Mesodermal cell (in vitro differentiated cells): ENCODE data around the gene TEPSIN.

ENCODE experiments used
- H3K27ac ChIP-seq: 2 replicates; pipeline ENCODE4 v1.7.0; 2013; ENCODE audit warnings: mild to moderate bottlenecking, low read depth, low read length, moderate library complexity; ENCODE audit not compliant: severe bottlenecking
- H3K36me3 ChIP-seq: 2 replicates; pipeline ENCODE4 v1.7.1; 2013; ENCODE audit warnings: mild to moderate bottlenecking, low read length, moderate library complexity; ENCODE audit not compliant: control insufficient read depth, insufficient read depth
- H3K4me1 ChIP-seq: one replicate; pipeline ENCODE4 v1.7.1; 2013; ENCODE audit warnings: mild to moderate bottlenecking, low read length; ENCODE audit not compliant: insufficient read depth, control insufficient read depth, poor library complexity, severe bottlenecking
- H3K4me3 ChIP-seq: 2 replicates; pipeline ENCODE4 v1.7.0; 2013; ENCODE audit warnings: low read length, control low read depth, mild to moderate bottlenecking; ENCODE audit not compliant: insufficient read depth, poor library complexity, severe bottlenecking; ENCODE audit errors: extremely low read depth
- H3K9me3 ChIP-seq: 2 replicates; pipeline ENCODE4 v1.7.1; 2013; ENCODE audit warnings: mild to moderate bottlenecking, low read length, moderate library complexity; ENCODE audit not compliant: control insufficient read depth
- WGBS, 2 experiments: methylation state at CpG; one replicate each; pipeline ENCODE4 v1.1.5; 2013; ENCODE audit warnings: missing lambda C conversion rate in 2 of 2; ENCODE audit not compliant: insufficient coverage in 2 of 2; 5-methylcytosine and 5-hydroxymethylcytosine counted together

TEPSIN gene

GRCh38 chr17:81189670-81190530 lies 49.0 kb downstream of the TEPSIN start:
- no peaks in the 10 kb centered on the region for H3K9me3 ChIP-seq
- H3K4me1 ChIP-seq = peaks cover 5% of the 10 kb centered on the region
- H3K4me3 ChIP-seq = no peak overlapping the region
- H3K27ac ChIP-seq = no peak overlapping the region
- H3K36me3 ChIP-seq = peaks cover 3% of the 10 kb centered on the region
- 89 to 92% methylated on average over 24 to 26 of the region's 27 CpGs for WGBS, 2 experiments

GRCh38 chr17:81189016-81189415 lies 49.8 kb downstream of the TEPSIN start:
- H3K36me3 ChIP-seq = peaks cover 3% of the 10 kb centered on the region

GRCh38 chr17:81188491-81188840 lies 50.4 kb downstream of the TEPSIN start:
- 95 to 97% methylated on average over 11 to 12 of the region's 12 CpGs for WGBS, 2 experiments
- H3K4me1 ChIP-seq = no peaks in the 10 kb centered on the region
- no peaks in the 10 kb centered on the region for H3K9me3 ChIP-seq
- H3K27ac ChIP-seq = no peak overlapping the region
- H3K4me3 ChIP-seq = no peak overlapping the region
- peaks cover 3% of the 10 kb centered on the region for H3K36me3 ChIP-seq

More at GRCh38 chr17:81189016-81189415, 49.8 kb downstream of the TEPSIN start:
- Histone ChIP-seq H3K9me3 (no peaks in the 10 kb centered on the region), H3K4me3 (no peak overlapping the region), H3K4me1 (peaks cover 4% of the 10 kb centered on the region), H3K27ac (no peak overlapping the region)
- WGBS, 2 experiments = 100% methylated on average over 3 to 5 of the region's 7 CpGs

- Histone ChIP-seq H3K27ac (no peak overlapping the region), H3K4me3 (no peak overlapping the region), H3K36me3 (no peaks in the 10 kb centered on the region), H3K9me3 (no peaks in the 10 kb centered on the region), H3K4me1 (no peaks in the 10 kb centered on the region)
- whole genome bisulfite sequencing, 2 experiments = 92 to 93% methylated on average over 23 to 26 of the region's 26 CpGs
Observed at GRCh38 chr17:81187586-81188490, 51.0 kb downstream of the TEPSIN start.

GRCh38 chr17:81187120-81187519 lies 51.7 kb downstream of the TEPSIN start:
- Histone ChIP-seq H3K4me3 (no peak overlapping the region), H3K4me1 (no peaks in the 10 kb centered on the region), H3K9me3 (no peaks in the 10 kb centered on the region), H3K36me3 (no peaks in the 10 kb centered on the region), H3K27ac (no peak overlapping the region)
- 94 to 97% methylated on average over 11 of the region's 11 CpGs for WGBS, 2 experiments

GRCh38 chr17:81186203-81186602 lies 52.7 kb downstream of the TEPSIN start:
- Histone ChIP-seq H3K27ac (no peak overlapping the region), H3K4me1 (no peaks in the 10 kb centered on the region)
- 94 to 96% methylated on average over 3 to 5 of the region's 7 CpGs for WGBS, 2 experiments

GRCh38 chr17:81184555-81184954 lies 54.3 kb downstream of the TEPSIN start:
- Histone ChIP-seq H3K4me1 (no peaks in the 10 kb centered on the region), H3K9me3 (no peaks in the 10 kb centered on the region), H3K36me3 (no peaks in the 10 kb centered on the region), H3K4me3 (no peak overlapping the region), H3K27ac (no peak overlapping the region)
- WGBS, 2 experiments = 23 to 51% methylated on average over 4 to 12 of the region's 15 CpGs

More at GRCh38 chr17:81186203-81186602, 52.7 kb downstream of the TEPSIN start:
- Histone ChIP-seq H3K36me3 (no peaks in the 10 kb centered on the region), H3K4me3 (no peak overlapping the region), H3K9me3 (no peaks in the 10 kb centered on the region)

GRCh38 chr17:81183807-81184206 lies 55.0 kb downstream of the TEPSIN start:
- Histone ChIP-seq H3K4me1 (no peaks in the 10 kb centered on the region), H3K36me3 (no peaks in the 10 kb centered on the region), H3K4me3 (no peak overlapping the region), H3K27ac (no peak overlapping the region), H3K9me3 (no peaks in the 10 kb centered on the region)
- 94 to 98% methylated on average over 8 to 11 of the region's 11 CpGs for WGBS, 2 experiments

- Histone ChIP-seq H3K9me3 (no peaks in the 10 kb centered on the region), H3K27ac (no peak overlapping the region), H3K4me3 (no peak overlapping the region), H3K4me1 (no peaks in the 10 kb centered on the region), H3K36me3 (no peaks in the 10 kb centered on the region)
- 95 to 97% methylated on average over 9 to 10 of the region's 10 CpGs for whole genome bisulfite sequencing, 2 experiments
Observed at GRCh38 chr17:81183316-81183715, 55.5 kb downstream of the TEPSIN start.

- H3K9me3 ChIP-seq = no peaks in the 10 kb centered on the region
- 92 to 95% methylated on average over 5 of the region's 5 CpGs for WGBS, 2 experiments
- no peaks in the 10 kb centered on the region for H3K4me1 ChIP-seq
Observed at GRCh38 chr17:81182596-81182995, 56.3 kb downstream of the TEPSIN start.

More at GRCh38 chr17:81182596-81182995, 56.3 kb downstream of the TEPSIN start:
- H3K27ac ChIP-seq = no peak overlapping the region
- no peak overlapping the region for H3K4me3 ChIP-seq
- no peaks in the 10 kb centered on the region for H3K36me3 ChIP-seq
